Upper lobe of left lung (tissue), 6 donors: Measurements from ENCODE around the gene PAQR8. TPM values are rescaled to one million over a fixed set of nuclear protein-coding genes. Genes with fewer than 3 reads are reported as not detected.

Experiments
- ATAC-seq, 2 donors: fragments of 200-7000 bp; cut with Tn5 transposase; one replicate each; pipeline ENCODE4 v1.9.1; 2022; ENCODE audit warnings: mild to moderate bottlenecking in 2 of 2, moderate library complexity in 2 of 2; ENCODE audit not compliant: low FRiP score in 2 of 2
- DNase-seq, 2 donors: peaks; one replicate each; pipeline ENCODE4 v3.0.0-alpha.2; 2019 to 2020
- H3K27ac ChIP-seq, 4 donors: fragments of 200-600 bp; sonication (generic); one replicate each; pipeline ENCODE4 v1.5.1; 2016 to 2019
- H3K27me3 ChIP-seq, 4 donors: fragments of 200-600 bp; sonication (generic); one replicate each; pipeline ENCODE4 v1.5.1; 2017 to 2019
- H3K36me3 ChIP-seq, 4 donors: fragments of 200-600 bp; sonication (generic); one replicate each; pipeline ENCODE4 v1.5.1; 2016 to 2019
- H3K4me1 ChIP-seq, 4 donors: fragments of 200-600 bp; sonication (generic); one replicate each; pipeline ENCODE4 v1.5.1; 2018 to 2019
- H3K4me3 ChIP-seq, 4 donors: fragments of 200-600 bp; sonication (generic); one replicate each; pipeline ENCODE4 v1.5.1; 2017 to 2019; ENCODE audit warnings: mild to moderate bottlenecking in 2 of 4, moderate library complexity in 1 of 4
- H3K9me3 ChIP-seq, 4 donors: fragments of 200-600 bp; sonication (generic); one replicate each; pipeline ENCODE4 v1.5.1; 2018 to 2019
- CTCF ChIP-seq, 6 experiments: fragments of 450-650 bp in 4 of 6; fragments of 200-600 bp in 2 of 6; sonication (generic) in 2 of 6; IDR thresholded peaks; one replicate each; pipeline ENCODE4 v1.5.1; 2016 to 2019; ENCODE audit warnings: antibody characterized with exemption in 6 of 6
- EP300 ChIP-seq, 4 donors: sonication (generic); formaldehyde crosslinking; IDR thresholded peaks; one replicate each; pipeline ENCODE4 v1.5.1; 2017; ENCODE audit warnings: antibody characterized with exemption in 4 of 4, control low read depth in 2 of 4
- POLR2A ChIP-seq, 4 donors: fragments of 450-650 bp; IDR thresholded peaks; one replicate each; pipeline ENCODE4 v1.5.1; 2016 to 2017; ENCODE audit warnings: antibody characterized with exemption in 4 of 4, mild to moderate bottlenecking in 2 of 4
- POLR2AphosphoS5 ChIP-seq, 2 donors: sonication (generic); formaldehyde crosslinking; IDR thresholded peaks; one replicate each; pipeline ENCODE4 v1.5.1; 2017; ENCODE audit warnings: antibody characterized with exemption in 2 of 2
- WGBS, 2 donors: methylation state at CpG; one replicate each; pipeline ENCODE4 v1.1.5; 2017 to 2018; 5-methylcytosine and 5-hydroxymethylcytosine counted together
- total RNA-seq, 6 donors: library from RNA; depleted of rRNA in 4 of 6; stranded (reverse); fragments of >200 nt in 4 of 6; gene quantifications; one replicate each; pipeline versions ENCODE4 v1.1.0 to v1.2.1, GENCODE V29; 2016 to 2021
- donor health status: DM: no; HTN: no; CAD: no; lungs with moderate emphysema.
- donor health status: DM: no; HTN: yes; CAD: no; lungs with severe emphysema.

The PAQR8 gene
- total RNA-seq, 6 donors from 2014 or later: 3.4 to 21.6 (median 9.3) TPM

- peaks cover 4 to 25% (median 14%) of the 10 kb centered on the region in 4 donors for H3K4me1 ChIP-seq
- no peaks in the 10 kb centered on the region for H3K27me3 ChIP-seq
- peak overlapping the region; percentile 43 to 99 (median 85) for H3K4me3 ChIP-seq
- H3K9me3 ChIP-seq: no peaks in the 10 kb centered on the region
- ATAC-seq (peak; percentile 64 to 72), DNase-seq (peak; percentile 46 to 85)
- H3K27ac ChIP-seq: peak overlapping the region; percentile 56 to 88 (median 78)
- TF ChIP-seq EP300 (IDR thresholded peaks at IDR 0.05) (no peak), POLR2AphosphoS5 (IDR thresholded peaks at IDR 0.05) (no peak), CTCF (IDR thresholded peaks at IDR 0.05) (peak in 1 of 6 experiments; percentile 3), POLR2A (IDR thresholded peaks at IDR 0.05) (no peak)
- peaks cover 0 to under 1% (median 0%) of the 10 kb centered on the region in 4 donors for H3K36me3 ChIP-seq
- 1 to 4% methylated on average over 45 to 51 of the region's 57 CpGs for WGBS, 2 donors
Measured at GRCh38 chr6:52362443-52363227, 684 bp downstream of the PAQR8 start.

GRCh38 chr6:52363228-52363867 is 1.4 kb downstream of the PAQR8 start:
- ATAC-seq (peak in 1 of 2 donors; percentile 24), DNase-seq (peak in 1 of 2 donors; percentile 23)
- Histone ChIP-seq H3K4me1 (peaks cover 4 to 25% (median 14%) of the 10 kb centered on the region in 4 donors), H3K4me3 (peak overlapping the region; percentile 43 to 99 (median 85)), H3K27me3 (no peaks in the 10 kb centered on the region), H3K9me3 (no peaks in the 10 kb centered on the region), H3K27ac (peak overlapping the region in 2 of 4 donors; percentile 82 to 88), H3K36me3 (peaks cover 0 to 4% (median 0%) of the 10 kb centered on the region in 4 donors)
- TF ChIP-seq POLR2A (IDR thresholded peaks at IDR 0.05) (no peak), EP300 (IDR thresholded peaks at IDR 0.05) (no peak), CTCF (IDR thresholded peaks at IDR 0.05) (no peak), POLR2AphosphoS5 (IDR thresholded peaks at IDR 0.05) (no peak)
- 59 to 61% methylated on average over 8 of the region's 8 CpGs for WGBS, 2 donors

- 63 to 71% methylated on average over 5 of the region's 5 CpGs for WGBS, 2 donors
- no peak for ATAC-seq
- TF ChIP-seq EP300 (IDR thresholded peaks at IDR 0.05) (no peak), POLR2A (IDR thresholded peaks at IDR 0.05) (no peak), CTCF (IDR thresholded peaks at IDR 0.05) (no peak), POLR2AphosphoS5 (IDR thresholded peaks at IDR 0.05) (no peak)
- Histone ChIP-seq H3K4me3 (no peak overlapping the region), H3K27me3 (no peaks in the 10 kb centered on the region), H3K27ac (no peak overlapping the region), H3K36me3 (peaks cover 0 to 4% (median 0%) of the 10 kb centered on the region in 4 donors), H3K9me3 (no peaks in the 10 kb centered on the region), H3K4me1 (peaks cover 4 to 25% (median 14%) of the 10 kb centered on the region in 4 donors)
- no peak for DNase-seq
Measured at GRCh38 chr6:52364480-52365166, 2.7 kb downstream of the PAQR8 start.

- H3K9me3 ChIP-seq: no peaks in the 10 kb centered on the region
- no peak overlapping the region for H3K4me3 ChIP-seq
- no peaks in the 10 kb centered on the region for H3K27me3 ChIP-seq
- no peak overlapping the region for H3K27ac ChIP-seq
- DNase-seq: no peak
- WGBS, 2 donors: 95 to 96% methylated on average over 4 of the region's 4 CpGs
- H3K36me3 ChIP-seq: peaks cover 0 to 4% (median 0%) of the 10 kb centered on the region in 4 donors
- ATAC-seq: no peak
- TF ChIP-seq CTCF (IDR thresholded peaks at IDR 0.05) (no peak), POLR2AphosphoS5 (IDR thresholded peaks at IDR 0.05) (no peak), EP300 (IDR thresholded peaks at IDR 0.05) (no peak), POLR2A (IDR thresholded peaks at IDR 0.05) (no peak)
- peaks cover 4 to 25% (median 14%) of the 10 kb centered on the region in 4 donors for H3K4me1 ChIP-seq
Measured at GRCh38 chr6:52365317-52365716, 3.4 kb downstream of the PAQR8 start.
